B cell (primary cell): ENCODE measurements around the gene KRTDAP. TPM values are rescaled to one million over a fixed set of nuclear protein-coding genes. Genes with fewer than 3 reads are reported as not detected.

Experiments
- ATAC-seq: fragments of 200-7000 bp; cut with Tn5 transposase; one replicate; pipeline ENCODE4 v1.10.0; 2021; ENCODE audit warnings: low read depth, mild to moderate bottlenecking, moderate number of reproducible peaks, moderate library complexity
- CTCF ChIA-PET: fragments of 350-600 bp; sonication (Branson Sonifier 250); formaldehyde crosslinking; loops from one replicate; lab custom pipeline; 2021; ENCODE audit warnings: antibody characterized with exemption, inconsistent platforms; lab: Charles Lee
- POLR2A ChIA-PET: fragments of 350-600 bp; sonication (Branson Sonifier 250); formaldehyde crosslinking; loops from one replicate; lab custom pipeline; 2021; ENCODE audit warnings: antibody characterized with exemption; lab: Charles Lee
- DNase-seq: peaks from one replicate; pipeline ENCODE4 v3.0.0; 2013
- H2AFZ ChIP-seq: 2 replicates; pipeline ENCODE4 v1.6.1; 2012; ENCODE audit warnings: mild to moderate bottlenecking, low read depth, low read length; ENCODE audit not compliant: insufficient read depth, poor library complexity, severe bottlenecking
- H3K27ac ChIP-seq, 2 donors: 1 replicate in 1 of 2; 2 replicates in 1 of 2; pipeline ENCODE4 v1.5.1; 2012 to 2013; ENCODE audit warnings: low read length in 2 of 2, mild to moderate bottlenecking in 2 of 2, moderate library complexity in 1 of 2
- H3K27me3 ChIP-seq, 4 experiments: fragments of 200-600 bp in 1 of 4; sonication (generic) in 1 of 4; replicated peaks in 1 of 4; 1 replicate in 2 of 4; 2 replicates in 2 of 4; pipeline versions ENCODE4 v1.6.1 to v1.7.0; 2013 to 2016; ENCODE audit warnings: low read length in 3 of 4, mild to moderate bottlenecking in 2 of 4, mixed read lengths in 1 of 4, moderate library complexity in 1 of 4; ENCODE audit not compliant: insufficient read depth in 4 of 4, control insufficient read depth in 3 of 4; ENCODE audit errors: control extremely low read depth in 1 of 4
- H3K36me3 ChIP-seq, 2 experiments: replicated peaks in 1 of 2; 1 replicate in 1 of 2; 2 replicates in 1 of 2; pipeline versions ENCODE4 v1.6.1 to v1.7.1; 2013; ENCODE audit warnings: low read length in 1 of 2; ENCODE audit not compliant: insufficient read depth in 2 of 2, control insufficient read depth in 1 of 2; ENCODE audit errors: control extremely low read depth in 1 of 2, extremely low read depth in 1 of 2
- H3K4me1 ChIP-seq, 2 donors: fragments of 200-600 bp in 1 of 2; sonication (generic) in 1 of 2; 1 replicate in 1 of 2; 2 replicates in 1 of 2; pipeline versions ENCODE4 v1.5.1 to v1.6.1; 2013 to 2017; ENCODE audit warnings: low read length in 2 of 2; ENCODE audit not compliant: control insufficient read depth in 2 of 2, insufficient read depth in 2 of 2
- H3K4me2 ChIP-seq: replicated peaks from 2 replicates; pipeline ENCODE3; 2012; ENCODE audit warnings: mild to moderate bottlenecking, low read depth, low read length; ENCODE audit not compliant: poor library complexity, severe bottlenecking
- H3K4me3 ChIP-seq, 5 experiments: fragments of 200-600 bp in 1 of 5; sonication (generic) in 1 of 5; 1 replicate in 3 of 5; 2 replicates in 2 of 5; pipeline versions ENCODE4 v1.5.1 to v1.7.0; 2011 to 2016; ENCODE audit warnings: low read length in 4 of 5, mild to moderate bottlenecking in 4 of 5, low read depth in 2 of 5, control low read depth in 1 of 5, moderate library complexity in 1 of 5; ENCODE audit not compliant: insufficient read depth in 1 of 5; ENCODE audit errors: control extremely low read depth in 1 of 5, extremely low read depth in 1 of 5
- H3K79me2 ChIP-seq: fragments of 200-600 bp; sonication (generic); one replicate; pipeline ENCODE4 v1.6.0; 2016; ENCODE audit warnings: low read length; ENCODE audit not compliant: control insufficient read depth, insufficient read depth
- H3K9ac ChIP-seq: fragments of 200-600 bp; sonication (generic); 2 replicates; pipeline ENCODE4 v1.6.1; 2017; ENCODE audit warnings: mild to moderate bottlenecking, low read length, moderate library complexity
- H3K9me3 ChIP-seq, 3 donors: one replicate each; pipeline versions ENCODE4 v1.6.1 to v1.7.1; 2013; ENCODE audit warnings: low read length in 2 of 3; ENCODE audit not compliant: control insufficient read depth in 2 of 3, insufficient read depth in 1 of 3; ENCODE audit errors: control extremely low read depth in 1 of 3
- H4K20me1 ChIP-seq: 2 replicates; pipeline ENCODE4 v1.6.0; 2012; ENCODE audit warnings: mild to moderate bottlenecking, low read length; ENCODE audit not compliant: insufficient read depth, control insufficient read depth, poor library complexity, severe bottlenecking
- H3K27ac Mint-ChIP-seq: one replicate; pipeline ENCODE4 v1.8.0; 2021; ENCODE audit warnings: mixed read lengths
- H3K27me3 Mint-ChIP-seq: one replicate; pipeline ENCODE4 v1.8.0; 2021; ENCODE audit warnings: mixed read lengths
- H3K4me1 Mint-ChIP-seq: one replicate; pipeline ENCODE4 v1.8.0; 2021; ENCODE audit warnings: mixed read lengths
- H3K4me3 Mint-ChIP-seq: one replicate; pipeline ENCODE4 v1.8.0; 2021; ENCODE audit warnings: mixed read lengths
- H3K9me3 Mint-ChIP-seq: one replicate; pipeline ENCODE4 v1.8.0; 2022; ENCODE audit warnings: mixed read lengths; ENCODE audit not compliant: insufficient read depth
- CTCF ChIP-seq: fragments of 200-600 bp; IDR thresholded peaks from one replicate; pipeline ENCODE4 v1.8.0; 2022; ENCODE audit warnings: antibody characterized with exemption, mild to moderate bottlenecking
- EZH2 ChIP-seq: IDR thresholded peaks from 2 replicates; pipeline ENCODE4 v1.6.1; 2012; ENCODE audit warnings: borderline replicate concordance, low read depth, mild to moderate bottlenecking, moderate library complexity, low read length; ENCODE audit not compliant: insufficient read depth, poor library complexity, severe bottlenecking
- WGBS: methylation state at CpG from one replicate; pipeline ENCODE4 v1.1.5; 2013; ENCODE audit warnings: missing lambda C conversion rate; ENCODE audit not compliant: insufficient coverage; 5-methylcytosine and 5-hydroxymethylcytosine counted together
- intact Hi-C: fragments of 100-400 bp; cut with micrococcal nuclease; formaldehyde crosslinking; loops from one replicate; pipeline ENCODE4 v1.10.0; 2022
- polyA plus RNA-seq: library from polyadenylated mRNA; depleted of rRNA; stranded (reverse); fragments of >200 nt; gene quantifications from 2 replicates; pipeline ENCODE4 v1.2.3, GENCODE V29; 2012
- total RNA-seq, 2 donors: library from RNA; stranded (reverse); fragments of 120-200 nt in 1 of 2; gene quantifications; 1 replicate in 1 of 2; 2 replicates in 1 of 2; pipeline versions ENCODE4 v1.2.3 to v1.2.4, GENCODE V29; 2013 to 2022

KRTDAP gene
- total and polyA plus RNA-seq, 2 donors (not counting 1 experiment from before 2014, with no cell fraction given): not detected

- peaks cover 41% of the 10 kb centered on the region for H3K27me3 Mint-ChIP-seq
Measured at GRCh38 chr19:35512831-35513627, 22.8 kb upstream of the KRTDAP start.

More at GRCh38 chr19:35512831-35513627, 22.8 kb upstream of the KRTDAP start:
- H3K79me2 ChIP-seq: no peaks in the 10 kb centered on the region
- WGBS: 95% methylated on average over 15 of the region's 15 CpGs
- no peak overlapping the region for H3K9ac ChIP-seq
- no peak overlapping the region for H2AFZ ChIP-seq
- no peak for DNase-seq
- no peak overlapping the region for H3K4me3 ChIP-seq
- Mint-ChIP-seq H3K9me3 (no peaks in the 10 kb centered on the region), H3K27ac (no peak overlapping the region), H3K4me3 (no peak overlapping the region), H3K4me1 (peaks cover 19% of the 10 kb centered on the region)
- H3K4me1 ChIP-seq: peaks cover 19 to 21% of the 10 kb centered on the region in 2 donors
- POLR2A ChIA-PET: no interaction called here
- CTCF ChIA-PET: no interaction called here
- no peak overlapping the region for H3K4me2 ChIP-seq
- H3K36me3 ChIP-seq: no peaks in the 10 kb centered on the region
- intact Hi-C loops: no loop called here
- no peak overlapping the region for H3K27ac ChIP-seq
- peaks cover 0 to 54% (median 13%) of the 10 kb centered on the region in 4 experiments for H3K27me3 ChIP-seq
- ATAC-seq: no peak
- H3K9me3 ChIP-seq: peaks cover 0 to 11% (median 0%) of the 10 kb centered on the region in 3 donors
- no peak for TF ChIP-seq CTCF
- TF ChIP-seq EZH2: no peak
- no peaks in the 10 kb centered on the region for H4K20me1 ChIP-seq
